Trophoblast cell (in vitro differentiated cells and primary cell): Measurements from ENCODE around the gene STYXL1.
"Not testable (repeated sequence)": the region's sequence is repeated elsewhere in the genome, so short reads cannot be mapped to it uniquely, and the experiment has no call there.

Experiments used
- DNase-seq, 2 donors: peaks; one replicate each; pipeline ENCODE4 v3.0.0-alpha.2; 2016
- H2AFZ ChIP-seq: 2 replicates; pipeline ENCODE4 v1.6.1; 2013; ENCODE audit warnings: low read length, moderate library complexity, mild to moderate bottlenecking; ENCODE audit not compliant: insufficient read depth, poor library complexity
- H2AK5ac ChIP-seq: 2 replicates; pipeline ENCODE4 v1.6.1; 2013; ENCODE audit warnings: mild to moderate bottlenecking, low read length
- H2BK120ac ChIP-seq: 2 replicates; pipeline ENCODE4 v1.6.1; 2013; ENCODE audit warnings: low read length, mild to moderate bottlenecking, moderate library complexity; ENCODE audit not compliant: insufficient read depth, poor library complexity
- H2BK12ac ChIP-seq: 2 replicates; pipeline ENCODE4 v1.6.1; 2013; ENCODE audit warnings: mild to moderate bottlenecking, low read length, moderate library complexity
- H2BK5ac ChIP-seq: 2 replicates; pipeline ENCODE4 v1.6.1; 2013; ENCODE audit warnings: low read length, low read depth, moderate library complexity, mild to moderate bottlenecking; ENCODE audit not compliant: poor library complexity
- H3K14ac ChIP-seq: 2 replicates; pipeline ENCODE4 v1.6.1; 2013; ENCODE audit warnings: mild to moderate bottlenecking, low read length
- H3K18ac ChIP-seq: 2 replicates; pipeline ENCODE4 v1.6.1; 2013; ENCODE audit warnings: mild to moderate bottlenecking, low read length
- H3K23ac ChIP-seq: 2 replicates; pipeline ENCODE4 v1.6.1; 2013; ENCODE audit warnings: low read length
- H3K27ac ChIP-seq: 2 replicates; pipeline ENCODE4 v1.5.1; 2013; ENCODE audit warnings: low read depth, mild to moderate bottlenecking, inconsistent platforms, low read length, moderate library complexity
- H3K27me3 ChIP-seq: 2 replicates; pipeline ENCODE4 v1.6.1; 2013; ENCODE audit warnings: inconsistent platforms, mild to moderate bottlenecking, low read length, moderate library complexity; ENCODE audit not compliant: insufficient read depth
- H3K36me3 ChIP-seq, 2 experiments: 1 replicate in 1 of 2; 2 replicates in 1 of 2; pipeline ENCODE4 v1.6.1; 2013; ENCODE audit warnings: low read length in 2 of 2, mild to moderate bottlenecking in 2 of 2, moderate library complexity in 1 of 2; ENCODE audit not compliant: insufficient read depth in 2 of 2, control insufficient read depth in 1 of 2
- H3K4ac ChIP-seq: 2 replicates; pipeline ENCODE4 v1.6.1; 2013; ENCODE audit warnings: low read depth, mild to moderate bottlenecking, low read length, moderate library complexity
- H3K4me1 ChIP-seq, 2 experiments: 1 replicate in 1 of 2; 2 replicates in 1 of 2; pipeline ENCODE4 v1.6.1; 2013; ENCODE audit warnings: low read length in 2 of 2, mild to moderate bottlenecking in 2 of 2, moderate library complexity in 1 of 2; ENCODE audit not compliant: insufficient read depth in 2 of 2, control insufficient read depth in 1 of 2
- H3K4me2 ChIP-seq: 2 replicates; pipeline ENCODE4 v1.6.1; 2013; ENCODE audit warnings: inconsistent platforms, mild to moderate bottlenecking, low read length, moderate library complexity
- H3K4me3 ChIP-seq: 2 replicates; pipeline ENCODE4 v1.5.1; 2013; ENCODE audit warnings: mild to moderate bottlenecking, low read depth, low read length, inconsistent platforms
- H3K79me1 ChIP-seq: one replicate; pipeline ENCODE4 v1.6.1; 2013; ENCODE audit warnings: low read length
- H3K79me2 ChIP-seq: 2 replicates; pipeline ENCODE4 v1.6.1; 2013; ENCODE audit warnings: low read length, mild to moderate bottlenecking; ENCODE audit not compliant: control insufficient read depth, insufficient read depth, poor library complexity
- H3K9ac ChIP-seq: 2 replicates; pipeline ENCODE4 v1.6.1; 2013; ENCODE audit warnings: mild to moderate bottlenecking, low read length
- H3K9me3 ChIP-seq: 2 replicates; pipeline ENCODE4 v1.6.1; 2013; ENCODE audit warnings: low read depth, mild to moderate bottlenecking, control low read depth, inconsistent platforms, low read length; ENCODE audit not compliant: insufficient read depth
- H4K12ac ChIP-seq: 2 replicates; pipeline ENCODE4 v1.6.1; 2013; ENCODE audit warnings: low read depth, mild to moderate bottlenecking, low read length, moderate library complexity
- H4K8ac ChIP-seq: 2 replicates; pipeline ENCODE4 v1.6.1; 2013; ENCODE audit warnings: low read depth, mild to moderate bottlenecking, low read length, moderate library complexity
- H4K91ac ChIP-seq: one replicate; pipeline ENCODE4 v1.6.1; 2013; ENCODE audit warnings: low read depth, mild to moderate bottlenecking, low read length, moderate library complexity
- WGBS: extraction: QIAGEN DNeasy Blood & Tissue Kit; methylation state at CpG from one replicate; pipeline ENCODE4 v1.1.7; 2013; ENCODE audit warnings: missing lambda C conversion rate; ENCODE audit not compliant: insufficient read length, insufficient coverage; ENCODE audit errors: extremely low coverage; 5-methylcytosine and 5-hydroxymethylcytosine counted together

The STYXL1 gene

GRCh38 chr7:76091506-76091905 is 43.7 kb upstream of the STYXL1 start:
- peak overlapping the region; percentile 72 for H4K91ac ChIP-seq
- H3K79me1 ChIP-seq: peaks cover 2% of the 10 kb centered on the region
- peak overlapping the region; percentile 49 for H3K27ac ChIP-seq
- no peak overlapping the region for H3K4me3 ChIP-seq
- H3K9me3 ChIP-seq: no peaks in the 10 kb centered on the region
- peak; percentile 40 to 68 for DNase-seq
- H3K4me1 ChIP-seq: peaks cover 18 to 20% of the 10 kb centered on the region in 2 experiments
- H2BK120ac ChIP-seq: no peak overlapping the region
- no peak overlapping the region for H2AFZ ChIP-seq
- no peak overlapping the region for H4K12ac ChIP-seq
- no CpG with 5 or more reads among the region's 5 CpGs for WGBS
- H3K27me3 ChIP-seq: no peaks in the 10 kb centered on the region
- H2BK5ac ChIP-seq: peak overlapping the region; percentile 69
- H3K23ac ChIP-seq: no peak overlapping the region
- H3K79me2 ChIP-seq: no peaks in the 10 kb centered on the region
- H3K9ac ChIP-seq: no peak overlapping the region
- H3K36me3 ChIP-seq: no peaks in the 10 kb centered on the region
- H3K4ac ChIP-seq: no peak overlapping the region
- H4K8ac ChIP-seq: peak overlapping the region; percentile 63
- peak overlapping the region; percentile 59 for H3K18ac ChIP-seq
- H3K14ac ChIP-seq: no peak overlapping the region
- H2AK5ac ChIP-seq: no peak overlapping the region
- H2BK12ac ChIP-seq: peak overlapping the region; percentile 97
- H3K4me2 ChIP-seq: no peak overlapping the region

- no CpG with 5 or more reads among the region's 10 CpGs for WGBS
- no peak overlapping the region for H3K18ac ChIP-seq
Measured at GRCh38 chr7:76089865-76090475, 42.2 kb upstream of the STYXL1 start.

GRCh38 chr7:76087362-76087791 is 39.6 kb upstream of the STYXL1 start:
- H3K79me2 ChIP-seq, H3K27me3 ChIP-seq, H2BK5ac ChIP-seq, H3K9ac ChIP-seq, H3K79me1 ChIP-seq, H4K91ac ChIP-seq, H3K4me3 ChIP-seq, H3K4ac ChIP-seq, H2BK120ac ChIP-seq, H2AFZ ChIP-seq, H2BK12ac ChIP-seq, H3K23ac ChIP-seq, H3K14ac ChIP-seq, H3K18ac ChIP-seq, H4K8ac ChIP-seq, H3K36me3 ChIP-seq, H3K27ac ChIP-seq, H3K4me2 ChIP-seq, H3K9me3 ChIP-seq, H2AK5ac ChIP-seq, H4K12ac ChIP-seq: not testable (repeated sequence)
- DNase-seq: peak; percentile 80 to 84
- WGBS: no CpG with 5 or more reads among the region's 5 CpGs
- H3K4me1 ChIP-seq: peaks cover 18 to 20% of the 10 kb centered on the region in 2 experiments

More at GRCh38 chr7:76089865-76090475, 42.2 kb upstream of the STYXL1 start:
- Histone ChIP-seq H3K9me3 (no peaks in the 10 kb centered on the region), H4K91ac (peak overlapping the region; percentile 63), H2AK5ac (no peak overlapping the region), H3K79me2 (no peaks in the 10 kb centered on the region), H2BK5ac (no peak overlapping the region), H2BK12ac (no peak overlapping the region), H3K9ac (no peak overlapping the region), H3K36me3 (no peaks in the 10 kb centered on the region), H3K4me2 (peak overlapping the region; percentile 25), H2AFZ (no peak overlapping the region), H3K79me1 (peaks cover 2% of the 10 kb centered on the region), H3K4me1 (peaks cover 18 to 20% of the 10 kb centered on the region in 2 experiments), H3K4me3 (no peak overlapping the region), H3K27ac (peak overlapping the region; percentile 59), H4K12ac (no peak overlapping the region), H3K14ac (no peak overlapping the region), H3K4ac (no peak overlapping the region), H4K8ac (peak overlapping the region; percentile 68), H3K27me3 (no peaks in the 10 kb centered on the region), H3K23ac (no peak overlapping the region), H2BK120ac (no peak overlapping the region)
- DNase-seq: peak; percentile 77 to 81

GRCh38 chr7:76086070-76086469 is 38.3 kb upstream of the STYXL1 start:
- no peak overlapping the region for H3K27ac ChIP-seq
- no peak overlapping the region for H2AK5ac ChIP-seq
- H4K12ac ChIP-seq: no peak overlapping the region
- H3K23ac ChIP-seq: no peak overlapping the region
- H3K9ac ChIP-seq: no peak overlapping the region
- no peak overlapping the region for H3K4ac ChIP-seq
- no peaks in the 10 kb centered on the region for H3K9me3 ChIP-seq
- no CpG with 5 or more reads among the region's 4 CpGs for WGBS
- H2BK120ac ChIP-seq: no peak overlapping the region
- no peaks in the 10 kb centered on the region for H3K36me3 ChIP-seq
- H3K27me3 ChIP-seq: no peaks in the 10 kb centered on the region
- no peak overlapping the region for H2BK5ac ChIP-seq
- no peak overlapping the region for H2BK12ac ChIP-seq
- no peak overlapping the region for H4K91ac ChIP-seq
- DNase-seq: no peak
- H3K4me3 ChIP-seq: no peak overlapping the region
- no peak overlapping the region for H3K4me2 ChIP-seq
- H3K79me2 ChIP-seq: no peaks in the 10 kb centered on the region
- H4K8ac ChIP-seq: no peak overlapping the region
- no peaks in the 10 kb centered on the region for H3K79me1 ChIP-seq
- H3K18ac ChIP-seq: no peak overlapping the region
- H2AFZ ChIP-seq: no peak overlapping the region
- H3K4me1 ChIP-seq: peaks cover 11 to 14% of the 10 kb centered on the region in 2 experiments
- no peak overlapping the region for H3K14ac ChIP-seq
